HepG2 (cell line): ENCODE results near the gene FOLR3. TPM values are rescaled to one million over a fixed set of nuclear protein-coding genes. Genes with fewer than 3 reads are reported as not detected.

Experiments used
- ATAC-seq: fragments of 200-7000 bp; cut with Tn5 transposase; 3 replicates; pipeline ENCODE4 v1.9.1; 2020; ENCODE audit warnings: mild to moderate bottlenecking, moderate library complexity
- BruUV-seq: library from RNA; stranded (reverse); fragments of 400-500 nt; replicated peaks from 2 replicates; lab custom pipeline; 2021; lab: Mats Ljungman, UMichigan
- CTCF ChIA-PET: fragments of 300-600 bp; formaldehyde crosslinking; extraction: SDS; loops from one replicate; lab custom pipeline; 2021; ENCODE audit warnings: low total read pairs, inconsistent platforms, low intra/inter-chr PET ratio; lab: Yijun Ruan, JAX
- POLR2A ChIA-PET: fragments of 350-600 bp; sonication (Branson Sonifier 250); formaldehyde crosslinking; loops from one replicate; lab custom pipeline; 2020; ENCODE audit warnings: antibody characterized with exemption, inconsistent platforms; lab: Yijun Ruan, JAX
- DNase-seq: peaks from one replicate; pipeline ENCODE4 v3.0.0-alpha.2; 2015; ENCODE audit warnings: low spot score
- FAIRE-seq: peaks from 3 replicates; lab custom pipeline; 2011; peaks lifted over from hg19 to GRCh38; lab: Jason Lieb, UNC
- H2AFZ ChIP-seq: one replicate; pipeline ENCODE4 v1.6.1; 2011; ENCODE audit warnings: low read length, inconsistent platforms
- H3K27ac ChIP-seq: fragments of 300-600 bp; 3 replicates; pipeline ENCODE4 v1.8.0; 2011; ENCODE audit warnings: mixed run types, mild to moderate bottlenecking, mixed read lengths, low read length, inconsistent platforms; ENCODE audit not compliant: insufficient read depth; ENCODE audit errors: extremely low read length
- H3K27me3 ChIP-seq, 2 experiments: fragments of 200-600 bp in 1 of 2; 2 replicates in 1 of 2; 3 replicates in 1 of 2; pipeline versions ENCODE4 v1.6.0 to v1.8.0; 2011; ENCODE audit warnings: low read length in 2 of 2, mild to moderate bottlenecking in 2 of 2, moderate library complexity in 2 of 2, inconsistent platforms in 1 of 2; ENCODE audit not compliant: insufficient read depth in 2 of 2, control insufficient read depth in 1 of 2
- H3K36me3 ChIP-seq, 2 experiments: fragments of 200-600 bp in 1 of 2; replicated peaks in 1 of 2; 2 replicates in 1 of 2; 3 replicates in 1 of 2; pipeline versions ENCODE4 v1.5.1 to v1.8.0; 2011; ENCODE audit warnings: low read length in 2 of 2, inconsistent platforms in 1 of 2; ENCODE audit not compliant: insufficient read depth in 2 of 2, control insufficient read depth in 1 of 2
- H3K4me1 ChIP-seq: 2 replicates; pipeline ENCODE4 v1.5.1; 2012; ENCODE audit warnings: low read length, inconsistent platforms; ENCODE audit not compliant: insufficient read depth
- H3K4me2 ChIP-seq: 2 replicates; pipeline ENCODE4 v1.6.0; 2011; ENCODE audit warnings: low read depth, low read length, inconsistent platforms
- H3K4me3 ChIP-seq, 3 experiments: fragments of 200-600 bp in 1 of 3; sonication (generic), shearing (Covaris generic) in 1 of 3; replicated peaks in 1 of 3; 2 replicates each; pipeline ENCODE4 v1.5.1; 2011 to 2016; ENCODE audit warnings: low read length in 3 of 3, inconsistent platforms in 2 of 3, low read depth in 2 of 3, mild to moderate bottlenecking in 2 of 3, control low read depth in 1 of 3, mixed read lengths in 1 of 3; ENCODE audit not compliant: insufficient read depth in 1 of 3
- H3K79me2 ChIP-seq: one replicate; pipeline ENCODE4 v1.6.1; 2011; ENCODE audit warnings: low read length, inconsistent platforms; ENCODE audit not compliant: insufficient read depth
- H3K9ac ChIP-seq: 2 replicates; pipeline ENCODE4 v1.6.0; 2011; ENCODE audit warnings: mild to moderate bottlenecking, low read depth, low read length, inconsistent platforms; ENCODE audit not compliant: insufficient read depth
- H3K9me3 ChIP-seq: 2 replicates; pipeline ENCODE4 v1.5.1; 2012; ENCODE audit warnings: mild to moderate bottlenecking, low read length
- H4K20me1 ChIP-seq: 2 replicates; pipeline ENCODE4 v1.6.0; 2011; ENCODE audit warnings: inconsistent platforms, mild to moderate bottlenecking, low read length, moderate library complexity; ENCODE audit not compliant: insufficient read depth
- ADNP ChIP-seq: sonication (generic); formaldehyde crosslinking; IDR thresholded peaks from 2 replicates; pipeline ENCODE4 v1.4.0; 2020; ENCODE audit warnings: missing genetic modification reagents
- BRD4 ChIP-seq: sonication (generic); formaldehyde crosslinking; IDR thresholded peaks from 2 replicates; pipeline ENCODE4 v1.4.0; 2020; ENCODE audit warnings: missing genetic modification reagents
- FOXC1 ChIP-seq: sonication (generic); formaldehyde crosslinking; IDR thresholded peaks from 2 replicates; pipeline ENCODE4 v1.8.0; 2022; ENCODE audit warnings: mild to moderate bottlenecking, missing genetic modification reagents, borderline replicate concordance
- RCOR2 ChIP-seq: IDR thresholded peaks from 2 replicates; pipeline ENCODE4 v1.6.1; 2016; ENCODE audit warnings: missing biosample characterization, missing genetic modification reagents
- SSRP1 ChIP-seq: IDR thresholded peaks from 2 replicates; pipeline ENCODE4 v1.6.1; 2016; ENCODE audit warnings: control low read depth
- ZFX ChIP-seq: sonication (generic); formaldehyde crosslinking; IDR thresholded peaks from 2 replicates; pipeline ENCODE4 v1.4.0; 2020; ENCODE audit warnings: mild to moderate bottlenecking, low read depth, missing genetic modification reagents, moderate library complexity
- ZFY ChIP-seq: sonication (generic); formaldehyde crosslinking; IDR thresholded peaks from 2 replicates; pipeline ENCODE4 v1.4.0; 2020; ENCODE audit warnings: missing genetic modification reagents
- ZMYM3 ChIP-seq: sonication (generic); formaldehyde crosslinking; IDR thresholded peaks from 2 replicates; pipeline ENCODE4 v1.5.1; 2020; ENCODE audit warnings: mild to moderate bottlenecking, missing genetic modification reagents
- ZNF432 ChIP-seq: sonication (generic); formaldehyde crosslinking; IDR thresholded peaks from 2 replicates; pipeline ENCODE4 v1.5.0; 2020; ENCODE audit warnings: missing genetic modification reagents, mild to moderate bottlenecking, borderline replicate concordance
- ZNF510 ChIP-seq: sonication (generic); formaldehyde crosslinking; IDR thresholded peaks from 2 replicates; pipeline ENCODE4 v1.4.0; 2020; ENCODE audit warnings: low read depth, mild to moderate bottlenecking, missing genetic modification reagents
- ZNF558 ChIP-seq: sonication (generic); formaldehyde crosslinking; IDR thresholded peaks from 2 replicates; pipeline ENCODE4 v1.9.0; 2022; ENCODE audit warnings: mild to moderate bottlenecking, missing genetic modification reagents, borderline replicate concordance
- ZNF629 ChIP-seq: sonication (generic); formaldehyde crosslinking; conservative IDR thresholded peaks from 2 replicates; pipeline ENCODE4 v1.5.0; 2020; ENCODE audit warnings: missing genetic modification reagents
- WGBS: methylation state at CpG from one replicate; pipeline ENCODE4 v1.1.6; 2017; ENCODE audit warnings: low lambda C conversion rate; 5-methylcytosine and 5-hydroxymethylcytosine counted together
- in situ Hi-C: cut with HindIII; loops from 2 replicates; pipeline ENCODE4 v1.10.0; 2017; ENCODE audit warnings: low pct_unique_long_range_greater_than_20kb; ENCODE audit not compliant: extremely low pct_ligation_motif_present
- intact Hi-C: fragments of 100-400 bp; cut with micrococcal nuclease; formaldehyde crosslinking; loops from one replicate; pipeline ENCODE4 v1.10.0; 2022; ENCODE audit not compliant: unreplicated experiment
- polyA plus RNA-seq, 8 experiments: library from polyadenylated mRNA; depleted of rRNA in 3 of 8; stranded (reverse) in 7 of 8; unstranded in 1 of 8; fragments of >200 nt; fragmentation: Illumina TruSeq in 4 of 8; extraction: Trizol in 4 of 8; gene quantifications; 2 replicates each; pipeline versions ENCODE4 v1.2.1 to v1.2.3, GENCODE V29; 2011 to 2016; ENCODE audit warnings: low read depth in 4 of 8, missing spikeins in 1 of 8, mixed read lengths in 1 of 8; ENCODE audit not compliant: insufficient read depth in 1 of 8
- total RNA-seq, 5 experiments: library from RNA; depleted of rRNA; stranded (reverse); fragments of >200 nt; fragmentation: Illumina TruSeq; extraction: Trizol; gene quantifications; 2 replicates each; pipeline ENCODE4 v1.2.3, GENCODE V29; 2016; ENCODE audit warnings: low read depth in 1 of 5
- TF ChIP-seq, protein P1 (sequence below): sonication (generic); formaldehyde crosslinking; IDR thresholded peaks from 2 replicates; pipeline ENCODE4 v1.5.1; 2020; ENCODE audit warnings: missing genetic modification reagents, mild to moderate bottlenecking, borderline replicate concordance
- TF ChIP-seq, protein P2 (sequence below): sonication (generic); formaldehyde crosslinking; IDR thresholded peaks from 2 replicates; pipeline ENCODE4 v1.8.0; 2022; ENCODE audit warnings: mild to moderate bottlenecking, missing genetic modification reagents; ENCODE audit not compliant: insufficient replicate concordance

The FOLR3 gene
- total and polyA plus RNA-seq, 2 of the 13 experiments (the other 11 are each of a cell fraction or from before 2014, with no cell fraction given) = not detected

- Histone ChIP-seq H3K9me3 (no peaks in the 10 kb centered on the region), H3K27ac (peak overlapping the region; percentile 92), H3K36me3 (peaks cover 0 to 2% of the 10 kb centered on the region in 2 experiments; a peak in 1 of 5 replicates), H2AFZ (no peak overlapping the region), H3K27me3 (peaks cover 0 to 3% of the 10 kb centered on the region in 2 experiments; a peak in 1 of 5 replicates), H3K9ac (peak overlapping the region; percentile 95), H3K4me1 (peaks cover 16% of the 10 kb centered on the region), H3K4me3 (peak overlapping the region; percentile 55 to 74 (median 73)), H3K79me2 (no peaks in the 10 kb centered on the region), H3K4me2 (peak overlapping the region; percentile 98), H4K20me1 (no peaks in the 10 kb centered on the region)
- ChIA-PET CTCF (interaction anchor here (1.1 kb wide), 1 partner anchor 72 kb away, joined by 4 read pairs; no protein-coding TSS in a partner anchor), POLR2A (interaction anchor here (0.9 to 2.1 kb wide), 8 partner anchors 9 to 183 kb away, joined by 3 to 13 read pairs (median 6); partner anchors contain the start of genes LAMTOR1 and RNF121)
- TSS peak; percentile 87 for BruUV-seq
- FAIRE-seq (no peak), DNase-seq (no peak), ATAC-seq (peak; percentile 46)
- WGBS = 3% methylated on average over 10 of the region's 10 CpGs
- intact Hi-C loops (loop anchor here (1.0 kb wide), 1 partner anchor 8 kb away; the partner anchor contains the start of gene LAMTOR1), in situ Hi-C loops (no loop called here)
- TF ChIP-seq ZNF510 (CRISPR knock-in tag) (0 out of 2 replicates have a peak, but pooled peaks have one; percentile 58), ADNP (CRISPR knock-in tag) (peak; percentile 34; the same call in 1 of the 2 replicates), ZFX (peak; percentile 45; the same call in 1 of the 2 replicates), RCOR2 (peak; percentile 20; the same call in 1 of the 2 replicates), SSRP1 (CRISPR knock-in tag) (0 out of 2 replicates have a peak, but pooled peaks have one; percentile 42), ZNF432 (CRISPR knock-in tag) (no peak), FOXC1 (CRISPR knock-in tag) (peak; percentile 3; the same call in 1 of the 2 replicates), ZNF629 (peak; percentile 94), ZFY (CRISPR knock-in tag) (no peak; the same call in none of the 2 replicates), ZNF558 (CRISPR knock-in tag) (peak; percentile 57; the same call in 1 of the 2 replicates), BRD4 (CRISPR knock-in tag) (0 out of 2 replicates have a peak, but pooled peaks have one; percentile 14), ZMYM3 (CRISPR knock-in tag) (peak; percentile 61; the same call in 1 of the 2 replicates)
- TF ChIP-seq, protein P1, sequence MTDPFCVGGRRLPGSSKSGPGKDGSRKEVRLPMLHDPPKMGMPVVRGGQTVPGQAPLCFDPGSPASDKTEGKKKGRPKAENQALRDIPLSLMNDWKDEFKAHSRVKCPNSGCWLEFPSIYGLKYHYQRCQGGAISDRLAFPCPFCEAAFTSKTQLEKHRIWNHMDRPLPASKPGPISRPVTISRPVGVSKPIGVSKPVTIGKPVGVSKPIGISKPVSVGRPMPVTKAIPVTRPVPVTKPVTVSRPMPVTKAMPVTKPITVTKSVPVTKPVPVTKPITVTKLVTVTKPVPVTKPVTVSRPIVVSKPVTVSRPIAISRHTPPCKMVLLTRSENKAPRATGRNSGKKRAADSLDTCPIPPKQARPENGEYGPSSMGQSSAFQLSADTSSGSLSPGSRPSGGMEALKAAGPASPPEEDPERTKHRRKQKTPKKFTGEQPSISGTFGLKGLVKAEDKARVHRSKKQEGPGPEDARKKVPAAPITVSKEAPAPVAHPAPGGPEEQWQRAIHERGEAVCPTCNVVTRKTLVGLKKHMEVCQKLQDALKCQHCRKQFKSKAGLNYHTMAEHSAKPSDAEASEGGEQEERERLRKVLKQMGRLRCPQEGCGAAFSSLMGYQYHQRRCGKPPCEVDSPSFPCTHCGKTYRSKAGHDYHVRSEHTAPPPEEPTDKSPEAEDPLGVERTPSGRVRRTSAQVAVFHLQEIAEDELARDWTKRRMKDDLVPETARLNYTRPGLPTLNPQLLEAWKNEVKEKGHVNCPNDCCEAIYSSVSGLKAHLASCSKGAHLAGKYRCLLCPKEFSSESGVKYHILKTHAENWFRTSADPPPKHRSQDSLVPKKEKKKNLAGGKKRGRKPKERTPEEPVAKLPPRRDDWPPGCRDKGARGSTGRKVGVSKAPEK (CRISPR knock-in tag) = no peak
- TF ChIP-seq, protein P2, sequence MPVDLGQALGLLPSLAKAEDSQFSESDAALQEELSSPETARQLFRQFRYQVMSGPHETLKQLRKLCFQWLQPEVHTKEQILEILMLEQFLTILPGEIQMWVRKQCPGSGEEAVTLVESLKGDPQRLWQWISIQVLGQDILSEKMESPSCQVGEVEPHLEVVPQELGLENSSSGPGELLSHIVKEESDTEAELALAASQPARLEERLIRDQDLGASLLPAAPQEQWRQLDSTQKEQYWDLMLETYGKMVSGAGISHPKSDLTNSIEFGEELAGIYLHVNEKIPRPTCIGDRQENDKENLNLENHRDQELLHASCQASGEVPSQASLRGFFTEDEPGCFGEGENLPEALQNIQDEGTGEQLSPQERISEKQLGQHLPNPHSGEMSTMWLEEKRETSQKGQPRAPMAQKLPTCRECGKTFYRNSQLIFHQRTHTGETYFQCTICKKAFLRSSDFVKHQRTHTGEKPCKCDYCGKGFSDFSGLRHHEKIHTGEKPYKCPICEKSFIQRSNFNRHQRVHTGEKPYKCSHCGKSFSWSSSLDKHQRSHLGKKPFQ = peak; percentile 15
Measured at GRCh38 chr11:72111300-72112142, 24.0 kb upstream of the FOLR3 start.
